NCI-H2081 (cell line): ENCODE measurements around the gene PTPN11.

Experiments
- DNase-seq, 2 experiments: peaks; one replicate each; lab custom pipeline; 2025; lab: John Stamatoyannopoulos, UW

Gene PTPN11

GRCh38 chr12:112543751-112544150, 125.0 kb downstream of the PTPN11 start:
- DNase-seq: no peak

- no peak for DNase-seq
Measured at GRCh38 chr12:112546339-112546738, 127.6 kb downstream of the PTPN11 start.

GRCh38 chr12:112546996-112547395, 128.2 kb downstream of the PTPN11 start:
- DNase-seq: no peak

- DNase-seq: no peak
Measured at GRCh38 chr12:112549031-112549430, 130.3 kb downstream of the PTPN11 start.

- no peak for DNase-seq
Measured at GRCh38 chr12:112551681-112552080, 132.9 kb downstream of the PTPN11 start.

- DNase-seq: no peak
Measured at GRCh38 chr12:112555621-112556233, 137.0 kb downstream of the PTPN11 start.

- DNase-seq: no peak
Measured at GRCh38 chr12:112557951-112558630, 139.3 kb downstream of the PTPN11 start.
